ENCODE measurements around the gene CCSER2.

CCSER2 gene

DNA sequence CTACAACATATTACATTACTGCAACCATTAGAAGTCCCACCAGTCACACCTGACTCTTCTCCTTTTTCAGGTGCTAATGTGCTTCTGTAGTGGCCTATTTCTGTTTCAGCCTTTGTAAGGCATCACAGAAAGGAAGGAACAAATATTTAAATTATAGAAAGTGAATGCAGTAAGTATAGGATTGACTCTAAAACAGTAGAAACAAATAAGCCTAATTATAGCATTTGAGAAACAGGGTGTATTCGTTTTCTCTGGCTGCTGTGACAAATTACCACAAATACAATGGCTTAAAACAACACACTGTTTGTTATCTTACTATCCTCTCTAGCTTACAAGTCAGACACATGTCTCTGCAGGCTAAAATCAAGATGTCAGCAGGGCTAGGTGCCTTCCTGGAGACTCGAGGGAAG is 69.4 kb downstream of the CCSER2 start:
- Histone ChIP-seq H3K9ac (ENCODE audit: low read depth, low read length, poor library complexity, severe bottlenecking) (no peak overlapping the region), H3K9me3 (ENCODE audit: insufficient read depth, low read depth, low read length) (no peaks in the 10 kb centered on the region), H3K4me3 (ENCODE audit: low read length, poor library complexity, severe bottlenecking) (no peak overlapping the region), H3K9me2 (replicated peaks; ENCODE audit: low read depth, low read length) (no peaks in the 10 kb centered on the region), H3K4me1 (ENCODE audit: insufficient read depth, low read length, poor library complexity, severe bottlenecking) (no peaks in the 10 kb centered on the region), H4K20me1 (ENCODE audit: insufficient read depth, low read length, poor library complexity, severe bottlenecking) (no peaks in the 10 kb centered on the region), H3K79me2 (ENCODE audit: insufficient read depth, low read length) (no peaks in the 10 kb centered on the region), H3K27me3 (ENCODE audit: insufficient read depth, low read length, poor library complexity, severe bottlenecking) (no peaks in the 10 kb centered on the region), H3K4me2 (ENCODE audit: low read depth, low read length, poor library complexity, severe bottlenecking) (no peak overlapping the region), H2AFZ (ENCODE audit: low read length) (no peak overlapping the region), H3F3A (ENCODE audit: low read depth) (no peaks in the 10 kb centered on the region), H3K36me3 (ENCODE audit: insufficient read depth, low read length) (no peaks in the 10 kb centered on the region)
- no peak for TF ChIP-seq EZH2phosphoT487 (IDR thresholded peaks at IDR 0.05; ENCODE audit: borderline replicate concordance)
- TF ChIP-seq, protein P1, sequence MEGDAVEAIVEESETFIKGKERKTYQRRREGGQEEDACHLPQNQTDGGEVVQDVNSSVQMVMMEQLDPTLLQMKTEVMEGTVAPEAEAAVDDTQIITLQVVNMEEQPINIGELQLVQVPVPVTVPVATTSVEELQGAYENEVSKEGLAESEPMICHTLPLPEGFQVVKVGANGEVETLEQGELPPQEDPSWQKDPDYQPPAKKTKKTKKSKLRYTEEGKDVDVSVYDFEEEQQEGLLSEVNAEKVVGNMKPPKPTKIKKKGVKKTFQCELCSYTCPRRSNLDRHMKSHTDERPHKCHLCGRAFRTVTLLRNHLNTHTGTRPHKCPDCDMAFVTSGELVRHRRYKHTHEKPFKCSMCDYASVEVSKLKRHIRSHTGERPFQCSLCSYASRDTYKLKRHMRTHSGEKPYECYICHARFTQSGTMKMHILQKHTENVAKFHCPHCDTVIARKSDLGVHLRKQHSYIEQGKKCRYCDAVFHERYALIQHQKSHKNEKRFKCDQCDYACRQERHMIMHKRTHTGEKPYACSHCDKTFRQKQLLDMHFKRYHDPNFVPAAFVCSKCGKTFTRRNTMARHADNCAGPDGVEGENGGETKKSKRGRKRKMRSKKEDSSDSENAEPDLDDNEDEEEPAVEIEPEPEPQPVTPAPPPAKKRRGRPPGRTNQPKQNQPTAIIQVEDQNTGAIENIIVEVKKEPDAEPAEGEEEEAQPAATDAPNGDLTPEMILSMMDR (conservative IDR thresholded peaks at IDR 0.05; ENCODE audit: low read length): no peak

DNA sequence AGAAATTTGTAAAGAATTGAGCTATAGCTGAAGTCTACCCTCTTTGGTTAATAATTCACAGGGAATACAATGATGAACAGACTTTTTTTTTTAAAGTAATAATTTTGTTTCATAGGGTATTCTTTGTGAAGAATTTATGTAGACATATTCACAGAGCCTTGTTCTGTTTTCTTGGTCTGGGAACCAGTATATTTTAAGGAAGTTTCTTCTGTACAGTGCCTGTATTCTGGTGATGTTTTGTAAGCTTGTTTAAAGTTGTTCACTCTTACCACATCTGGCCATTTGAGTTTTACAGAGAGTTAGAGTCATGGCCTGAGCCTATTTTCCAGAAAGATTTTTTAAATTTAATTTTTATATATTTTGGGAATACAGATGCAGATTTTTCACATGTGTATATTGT is 70.3 kb downstream of the CCSER2 start:
- Histone ChIP-seq H3K4me2 (ENCODE audit: low read depth, low read length, poor library complexity, severe bottlenecking) (no peak overlapping the region), H3K4me3 (ENCODE audit: low read length, poor library complexity, severe bottlenecking) (no peak overlapping the region), H3K27me3 (ENCODE audit: insufficient read depth, low read length, poor library complexity, severe bottlenecking) (no peaks in the 10 kb centered on the region), H4K20me1 (ENCODE audit: insufficient read depth, low read length, poor library complexity, severe bottlenecking) (no peaks in the 10 kb centered on the region), H3K9me3 (ENCODE audit: insufficient read depth, low read depth, low read length) (no peaks in the 10 kb centered on the region), H3K4me1 (ENCODE audit: insufficient read depth, low read length, poor library complexity, severe bottlenecking) (no peaks in the 10 kb centered on the region), H3K9me2 (replicated peaks; ENCODE audit: low read depth, low read length) (no peaks in the 10 kb centered on the region), H3K9ac (ENCODE audit: low read depth, low read length, poor library complexity, severe bottlenecking) (no peak overlapping the region), H3K36me3 (ENCODE audit: insufficient read depth, low read length) (no peaks in the 10 kb centered on the region), H3K79me2 (ENCODE audit: insufficient read depth, low read length) (no peaks in the 10 kb centered on the region), H3F3A (ENCODE audit: low read depth) (no peaks in the 10 kb centered on the region), H2AFZ (ENCODE audit: low read length) (no peak overlapping the region)
- TF ChIP-seq, protein P1 (conservative IDR thresholded peaks at IDR 0.05; ENCODE audit: low read length): no peak
- no peak for TF ChIP-seq EZH2phosphoT487 (IDR thresholded peaks at IDR 0.05; ENCODE audit: borderline replicate concordance)

DNA sequence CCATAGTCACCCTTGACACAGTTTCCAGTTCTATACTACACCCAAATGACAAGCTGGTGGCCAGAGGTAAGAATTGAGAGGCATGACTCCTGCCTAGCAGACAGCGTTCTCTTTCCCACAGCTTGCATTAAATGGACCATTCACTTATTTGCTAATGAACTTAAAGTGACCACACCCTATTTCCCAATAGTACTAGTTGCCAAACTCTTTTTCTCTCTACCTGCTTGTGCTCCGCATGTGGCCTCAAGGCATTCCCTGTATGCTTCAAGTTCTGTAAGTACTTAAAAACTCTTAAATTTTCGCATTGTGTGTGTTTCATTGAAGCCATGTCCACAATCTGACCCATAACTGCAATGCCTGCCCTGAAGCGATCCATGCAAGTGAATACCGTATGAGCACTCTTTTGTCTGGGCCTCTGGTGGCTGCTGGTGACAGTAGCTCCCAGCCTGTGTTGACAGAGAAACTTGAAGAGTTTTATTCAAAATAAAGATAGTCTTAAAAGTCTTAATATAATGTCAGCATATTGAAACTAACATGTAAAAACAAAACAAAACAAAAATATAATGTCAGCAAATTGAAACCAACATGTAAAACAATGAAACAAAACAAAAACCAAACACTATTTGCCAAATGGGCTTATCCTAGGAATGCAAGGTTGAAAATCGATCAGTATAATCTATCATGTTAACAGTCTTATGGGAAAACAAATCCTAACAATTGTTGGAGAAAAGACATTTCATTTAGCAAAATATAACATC is 73.6 kb downstream of the CCSER2 start:
- H3K9me3 ChIP-seq (ENCODE audit: insufficient read depth, low read depth, low read length): no peaks in the 10 kb centered on the region
- H3K27me3 ChIP-seq (ENCODE audit: insufficient read depth, low read length, poor library complexity, severe bottlenecking): no peaks in the 10 kb centered on the region
- no peaks in the 10 kb centered on the region for H3K4me1 ChIP-seq (ENCODE audit: insufficient read depth, low read length, poor library complexity, severe bottlenecking)
- H3K79me2 ChIP-seq (ENCODE audit: insufficient read depth, low read length): no peaks in the 10 kb centered on the region
- H3K4me2 ChIP-seq (ENCODE audit: low read depth, low read length, poor library complexity, severe bottlenecking): no peak overlapping the region
- H3F3A ChIP-seq (ENCODE audit: low read depth): no peaks in the 10 kb centered on the region
- H3K4me3 ChIP-seq (ENCODE audit: low read length, poor library complexity, severe bottlenecking): no peak overlapping the region
- no peak overlapping the region for H3K9ac ChIP-seq (ENCODE audit: low read depth, low read length, poor library complexity, severe bottlenecking)
- H2AFZ ChIP-seq (ENCODE audit: low read length): no peak overlapping the region
- no peaks in the 10 kb centered on the region for H3K36me3 ChIP-seq (ENCODE audit: insufficient read depth, low read length)
- no peaks in the 10 kb centered on the region for H4K20me1 ChIP-seq (ENCODE audit: insufficient read depth, low read length, poor library complexity, severe bottlenecking)
- H3K9me2 ChIP-seq (replicated peaks; ENCODE audit: low read depth, low read length): no peaks in the 10 kb centered on the region
- TF ChIP-seq, protein P1 (conservative IDR thresholded peaks at IDR 0.05; ENCODE audit: low read length): no peak

Measured in Loucy (cell line).